K562 (cell line): Measurements from ENCODE around the gene AGAP3. TPM values are rescaled to one million over a fixed set of nuclear protein-coding genes. Genes with fewer than 3 reads are reported as not detected.
A peak's percentile ranks its signal among the peaks of the same experiment; 100 is the strongest.

ENCODE experiments used
- CCNT2 ChIP-seq: IDR thresholded peaks from 2 replicates; pipeline ENCODE4 v1.6.1; 2011; ENCODE audit warnings: borderline replicate concordance, low read depth, mild to moderate bottlenecking, moderate library complexity, mixed read lengths, low read length; ENCODE audit not compliant: insufficient read length; ENCODE audit errors: extremely low read depth
- CREM ChIP-seq: IDR thresholded peaks from 2 replicates; pipeline ENCODE4 v1.6.1; 2014; ENCODE audit warnings: antibody characterized with exemption, low read depth
- FOXP4 ChIP-seq: sonication (generic); formaldehyde crosslinking; IDR thresholded peaks from 2 replicates; pipeline ENCODE4 v1.8.0; 2022; ENCODE audit warnings: mild to moderate bottlenecking, missing genetic modification reagents, borderline replicate concordance
- HINFP ChIP-seq: fragments of 450-650 bp; conservative IDR thresholded peaks from 2 replicates; pipeline ENCODE4 v1.6.1; 2016; ENCODE audit warnings: missing genetic modification characterization, low read depth, mild to moderate bottlenecking, control low read depth, missing compliant biosample characterization
- MCM2 ChIP-seq: fragments of 450-650 bp; IDR thresholded peaks from 2 replicates; pipeline ENCODE4 v1.6.1; 2017; ENCODE audit warnings: low read depth, mild to moderate bottlenecking
- NR1H2 ChIP-seq: sonication (generic); formaldehyde crosslinking; IDR thresholded peaks from 2 replicates; pipeline ENCODE4 v1.4.0; 2020; ENCODE audit warnings: mild to moderate bottlenecking, missing genetic modification reagents
- PATZ1 ChIP-seq: fragments of 250-450 bp; sonication (Bioruptor Pico); IDR thresholded peaks from 2 replicates; pipeline ENCODE4 v1.5.0; 2020; ENCODE audit warnings: mild to moderate bottlenecking, borderline replicate concordance
- RFX7 ChIP-seq: fragments of 250-450 bp; sonication (Bioruptor Pico); IDR thresholded peaks from 2 replicates; pipeline ENCODE4 v1.5.1; 2021; ENCODE audit warnings: mild to moderate bottlenecking
- SPI1 ChIP-seq: IDR thresholded peaks from 2 replicates; pipeline ENCODE4 v1.6.1; 2011; ENCODE audit warnings: low read depth, low read length, control low read depth, borderline replicate concordance
- STAT6 ChIP-seq: sonication (generic); formaldehyde crosslinking; IDR thresholded peaks from 2 replicates; pipeline ENCODE4 v1.8.1; 2023; ENCODE audit warnings: mild to moderate bottlenecking, missing genetic modification reagents
- THRB ChIP-seq: fragments of 450-650 bp; formaldehyde crosslinking; conservative IDR thresholded peaks from 2 replicates; pipeline ENCODE4 v1.4.0; 2022; ENCODE audit warnings: mild to moderate bottlenecking, missing genetic modification characterization
- ZBTB17 ChIP-seq: fragments of 450-650 bp; formaldehyde crosslinking; IDR thresholded peaks from 2 replicates; pipeline ENCODE4 v1.4.0; 2020; ENCODE audit warnings: mild to moderate bottlenecking
- ZNF134 ChIP-seq: fragments of 250-450 bp; sonication (Bioruptor Pico); conservative IDR thresholded peaks from 2 replicates; pipeline ENCODE4 v1.4.0; 2020
- ZNF24 ChIP-seq: fragments of 450-650 bp; IDR thresholded peaks from 2 replicates; pipeline ENCODE4 v1.6.1; 2016
- ZNF347 ChIP-seq: fragments of 450-650 bp; formaldehyde crosslinking; IDR thresholded peaks from 2 replicates; pipeline ENCODE4 v1.4.0; 2020; ENCODE audit warnings: low read depth, mild to moderate bottlenecking, moderate library complexity
- ZNF511 ChIP-seq: sonication (generic); formaldehyde crosslinking; IDR thresholded peaks from 2 replicates; pipeline ENCODE4 v1.8.0; 2022; ENCODE audit warnings: mild to moderate bottlenecking, missing genetic modification reagents
- polyA plus RNA-seq, 8 experiments: library from polyadenylated mRNA; depleted of rRNA in 4 of 8; stranded (reverse) in 5 of 8; unstranded in 3 of 8; fragments of >200 nt; fragmentation: Nextera tagmentation in 2 of 8; fragmentation: Illumina TruSeq in 1 of 8; extraction: Ambion mirVana in 2 of 8; extraction: Trizol in 1 of 8; gene quantifications; 2 replicates each; pipeline versions ENCODE4 v1.2.1 to v1.2.3, GENCODE V29; 2011 to 2014; ENCODE audit warnings: inconsistent platforms in 1 of 8, missing spikeins in 1 of 8
- total RNA-seq, 7 experiments: library from RNA; depleted of rRNA in 6 of 7; stranded (reverse); fragments of >200 nt in 6 of 7; fragmentation: Illumina TruSeq in 2 of 7; extraction: Trizol in 2 of 7; gene quantifications; 2 replicates each; pipeline versions ENCODE4 v1.2.1 to v1.2.3, GENCODE V29; 2011 to 2021; ENCODE audit warnings: low replicate concordance in 1 of 7

AGAP3 gene
- total and polyA plus RNA-seq, 9 of the 15 experiments (the other 6 are each of a cell fraction or from before 2014, with no cell fraction given) = 3.4 to 208 (median 62.2) TPM

GRCh38 chr7:151114151-151115090 is 28.1 kb downstream of the AGAP3 start (continued):
- TF ChIP-seq HINFP (tag) (no peak), MCM2 (no peak), CCNT2 (no peak), ZNF347 (CRISPR knock-in tag) (no peak), NR1H2 (CRISPR knock-in tag) (no peak), ZNF24 (no peak), FOXP4 (CRISPR knock-in tag) (0 out of 2 replicates have a peak, but pooled peaks have one; percentile 48), ZNF134 (CRISPR knock-in tag) (no peak), RFX7 (CRISPR knock-in tag) (no peak), ZBTB17 (CRISPR knock-in tag) (0 out of 2 replicates have a peak, but pooled peaks have one; percentile 23), ZNF511 (0 out of 2 replicates have a peak, but pooled peaks have one; percentile 51), STAT6 (CRISPR knock-in tag) (no peak), THRB (CRISPR knock-in tag) (no peak), SPI1 (no peak), CREM (peak; percentile 1; the same call in 1 of the 2 replicates), PATZ1 (CRISPR knock-in tag) (no peak)
